SU-DHL-6 (cell line): ENCODE data around the gene GLS.

Experiments
- CTCF ChIP-seq: fragments of 200-600 bp; sonication (generic); IDR thresholded peaks from one replicate; pipeline ENCODE4 v1.5.1; 2017; ENCODE audit warnings: antibody characterized with exemption, mild to moderate bottlenecking, low read length, moderate library complexity; ENCODE audit not compliant: insufficient read depth, poor library complexity, severe bottlenecking
- EZH2phosphoT487 ChIP-seq: fragments of 200-600 bp; sonication (generic), shearing (Covaris generic); conservative IDR thresholded peaks from 2 replicates; pipeline ENCODE4 v1.6.1; 2018; ENCODE audit warnings: mild to moderate bottlenecking, antibody characterized with exemption, low read length, moderate library complexity, mixed read lengths

- TF ChIP-seq CTCF (no peak), EZH2phosphoT487 (no peak)
These were observed 45.2 kb upstream of the GLS start for GRCh38 chr2:190835303-190835930.
